Upper lobe of left lung (tissue), 6 donors: ENCODE measurements around the gene SKOR1. TPM values are rescaled to one million over a fixed set of nuclear protein-coding genes. Genes with fewer than 3 reads are reported as not detected.

ENCODE experiments used
- ATAC-seq, 2 donors: fragments of 200-7000 bp; cut with Tn5 transposase; one replicate each; pipeline ENCODE4 v1.9.1; 2022; ENCODE audit warnings: mild to moderate bottlenecking in 2 of 2, moderate library complexity in 2 of 2; ENCODE audit not compliant: low FRiP score in 2 of 2
- DNase-seq, 2 donors: peaks; one replicate each; pipeline ENCODE4 v3.0.0-alpha.2; 2019 to 2020
- H3K27ac ChIP-seq, 4 donors: fragments of 200-600 bp; sonication (generic); one replicate each; pipeline ENCODE4 v1.5.1; 2016 to 2019
- H3K27me3 ChIP-seq, 4 donors: fragments of 200-600 bp; sonication (generic); one replicate each; pipeline ENCODE4 v1.5.1; 2017 to 2019
- H3K36me3 ChIP-seq, 4 donors: fragments of 200-600 bp; sonication (generic); one replicate each; pipeline ENCODE4 v1.5.1; 2016 to 2019
- H3K4me1 ChIP-seq, 4 donors: fragments of 200-600 bp; sonication (generic); one replicate each; pipeline ENCODE4 v1.5.1; 2018 to 2019
- H3K4me3 ChIP-seq, 4 donors: fragments of 200-600 bp; sonication (generic); one replicate each; pipeline ENCODE4 v1.5.1; 2017 to 2019; ENCODE audit warnings: mild to moderate bottlenecking in 2 of 4, moderate library complexity in 1 of 4
- H3K9me3 ChIP-seq, 4 donors: fragments of 200-600 bp; sonication (generic); one replicate each; pipeline ENCODE4 v1.5.1; 2018 to 2019
- EP300 ChIP-seq, 4 donors: sonication (generic); formaldehyde crosslinking; IDR thresholded peaks; one replicate each; pipeline ENCODE4 v1.5.1; 2017; ENCODE audit warnings: antibody characterized with exemption in 4 of 4, control low read depth in 2 of 4
- POLR2A ChIP-seq, 4 donors: fragments of 450-650 bp; IDR thresholded peaks; one replicate each; pipeline ENCODE4 v1.5.1; 2016 to 2017; ENCODE audit warnings: antibody characterized with exemption in 4 of 4, mild to moderate bottlenecking in 2 of 4
- POLR2AphosphoS5 ChIP-seq, 2 donors: sonication (generic); formaldehyde crosslinking; IDR thresholded peaks; one replicate each; pipeline ENCODE4 v1.5.1; 2017; ENCODE audit warnings: antibody characterized with exemption in 2 of 2
- WGBS, 2 donors: methylation state at CpG; one replicate each; pipeline ENCODE4 v1.1.5; 2017 to 2018; 5-methylcytosine and 5-hydroxymethylcytosine counted together
- total RNA-seq, 6 donors: library from RNA; depleted of rRNA in 4 of 6; stranded (reverse); fragments of >200 nt in 4 of 6; gene quantifications; one replicate each; pipeline versions ENCODE4 v1.1.0 to v1.2.1, GENCODE V29; 2016 to 2021
- TF ChIP-seq, protein P1 (sequence below), 6 experiments: fragments of 450-650 bp in 4 of 6; fragments of 200-600 bp in 2 of 6; sonication (generic) in 2 of 6; IDR thresholded peaks; one replicate each; pipeline ENCODE4 v1.5.1; 2016 to 2019; ENCODE audit warnings: antibody characterized with exemption in 6 of 6
- donor health status: DM: no; HTN: no; CAD: no; lungs with moderate emphysema.
- donor health status: DM: no; HTN: yes; CAD: no; lungs with severe emphysema.

SKOR1 gene
- total RNA-seq, 6 donors from 2014 or later: 0.44 to 4.2 (median 0.63) TPM

DNA sequence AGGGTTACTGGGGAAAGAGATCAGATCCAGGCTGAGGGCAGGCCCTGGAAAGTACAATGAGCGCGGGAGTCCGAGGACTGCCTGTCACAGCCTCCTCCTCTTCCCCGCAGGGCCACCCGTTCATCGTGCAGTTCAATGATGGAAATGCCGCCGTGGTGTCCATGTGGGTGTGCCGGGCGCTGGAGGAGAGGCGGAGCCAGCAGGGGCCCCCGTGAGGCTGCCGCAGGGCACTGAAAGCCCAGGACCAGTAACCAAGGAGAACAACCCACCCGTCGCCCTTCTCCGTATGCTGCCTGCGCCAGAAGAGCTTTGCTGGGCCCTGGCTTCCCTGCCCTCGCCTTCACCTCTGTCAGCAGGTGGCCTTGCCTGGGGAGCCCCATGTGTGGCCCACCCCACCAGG, 18.8 kb upstream of the SKOR1 start:
- 95 to 98% methylated on average over 18 of the region's 18 CpGs for WGBS, 2 donors
- peaks cover 0 to 16% (median 6%) of the 10 kb centered on the region in 4 donors for H3K36me3 ChIP-seq

DNA sequence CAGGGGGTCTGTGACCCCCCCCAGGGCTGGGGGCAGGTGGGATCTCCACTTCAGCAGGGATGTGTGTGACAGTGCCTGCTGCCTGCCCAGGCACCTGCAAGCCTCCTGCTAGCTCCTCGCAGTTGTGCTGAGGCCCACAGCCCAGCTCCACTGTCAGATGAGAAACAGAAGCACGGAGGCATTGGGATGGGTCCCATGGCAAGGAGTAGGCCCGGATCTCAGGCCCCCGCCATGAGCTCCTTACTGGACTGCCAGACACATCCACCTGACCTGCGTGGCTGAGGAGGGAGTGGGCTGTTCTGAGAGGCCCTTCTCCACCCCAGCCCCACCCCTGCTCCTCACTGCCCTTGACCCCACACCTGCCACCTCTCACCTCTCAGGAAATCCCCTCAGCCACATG, 18.2 kb upstream of the SKOR1 start:
- no peak overlapping the region for H3K4me3 ChIP-seq
- peaks cover 0 to 16% (median 6%) of the 10 kb centered on the region in 4 donors for H3K36me3 ChIP-seq
- H3K9me3 ChIP-seq: no peaks in the 10 kb centered on the region
- H3K27me3 ChIP-seq: no peaks in the 10 kb centered on the region
- no peak overlapping the region for H3K27ac ChIP-seq
- peak in 1 of 2 donors; percentile 20 for DNase-seq
- TF ChIP-seq POLR2A (IDR thresholded peaks at IDR 0.05): no peak
- TF ChIP-seq, protein P1, sequence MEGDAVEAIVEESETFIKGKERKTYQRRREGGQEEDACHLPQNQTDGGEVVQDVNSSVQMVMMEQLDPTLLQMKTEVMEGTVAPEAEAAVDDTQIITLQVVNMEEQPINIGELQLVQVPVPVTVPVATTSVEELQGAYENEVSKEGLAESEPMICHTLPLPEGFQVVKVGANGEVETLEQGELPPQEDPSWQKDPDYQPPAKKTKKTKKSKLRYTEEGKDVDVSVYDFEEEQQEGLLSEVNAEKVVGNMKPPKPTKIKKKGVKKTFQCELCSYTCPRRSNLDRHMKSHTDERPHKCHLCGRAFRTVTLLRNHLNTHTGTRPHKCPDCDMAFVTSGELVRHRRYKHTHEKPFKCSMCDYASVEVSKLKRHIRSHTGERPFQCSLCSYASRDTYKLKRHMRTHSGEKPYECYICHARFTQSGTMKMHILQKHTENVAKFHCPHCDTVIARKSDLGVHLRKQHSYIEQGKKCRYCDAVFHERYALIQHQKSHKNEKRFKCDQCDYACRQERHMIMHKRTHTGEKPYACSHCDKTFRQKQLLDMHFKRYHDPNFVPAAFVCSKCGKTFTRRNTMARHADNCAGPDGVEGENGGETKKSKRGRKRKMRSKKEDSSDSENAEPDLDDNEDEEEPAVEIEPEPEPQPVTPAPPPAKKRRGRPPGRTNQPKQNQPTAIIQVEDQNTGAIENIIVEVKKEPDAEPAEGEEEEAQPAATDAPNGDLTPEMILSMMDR (IDR thresholded peaks at IDR 0.05): no peak
- no peak for TF ChIP-seq EP300 (IDR thresholded peaks at IDR 0.05)
- TF ChIP-seq POLR2AphosphoS5 (IDR thresholded peaks at IDR 0.05): no peak
- H3K4me1 ChIP-seq: no peaks in the 10 kb centered on the region
- ATAC-seq: no peak
- WGBS, 2 donors: 96% methylated on average over 5 of the region's 5 CpGs; no CpG with 5 or more reads in 1 of the 2 donors

More for the DNA sequence above, 18.8 kb upstream of the SKOR1 start:
- peak in 1 of 2 donors; percentile 67 for DNase-seq
- ATAC-seq: no peak
- H3K27me3 ChIP-seq: no peaks in the 10 kb centered on the region
- H3K4me1 ChIP-seq: no peaks in the 10 kb centered on the region
- TF ChIP-seq, protein P1 (IDR thresholded peaks at IDR 0.05): no peak
- TF ChIP-seq POLR2A (IDR thresholded peaks at IDR 0.05): no peak
- no peak for TF ChIP-seq POLR2AphosphoS5 (IDR thresholded peaks at IDR 0.05)
- no peak for TF ChIP-seq EP300 (IDR thresholded peaks at IDR 0.05)
- H3K4me3 ChIP-seq: no peak overlapping the region
- no peaks in the 10 kb centered on the region for H3K9me3 ChIP-seq
- no peak overlapping the region for H3K27ac ChIP-seq

DNA sequence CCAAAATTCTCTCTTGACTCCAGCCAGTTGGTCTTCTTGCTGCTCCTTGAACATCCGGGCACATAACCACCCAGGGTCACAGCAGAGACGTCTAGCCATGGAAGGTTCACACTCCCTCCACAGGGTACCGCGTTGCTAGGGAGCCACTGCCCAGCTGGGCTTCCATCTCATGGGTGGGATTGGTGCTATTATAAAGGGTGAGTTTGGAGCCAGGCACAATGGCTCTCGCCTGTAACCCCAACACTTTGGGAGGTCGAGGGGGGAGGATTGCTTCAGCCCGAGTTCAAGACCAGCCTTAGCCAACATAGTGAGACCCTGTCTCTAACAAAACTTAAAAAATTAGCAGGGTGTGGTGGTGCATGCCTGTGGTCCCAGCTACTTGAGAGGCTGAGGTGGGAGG, 17.5 kb upstream of the SKOR1 start:
- H3K4me1 ChIP-seq: no peaks in the 10 kb centered on the region
- TF ChIP-seq, protein P1 (IDR thresholded peaks at IDR 0.05): no peak
- TF ChIP-seq EP300 (IDR thresholded peaks at IDR 0.05) (no peak), POLR2AphosphoS5 (IDR thresholded peaks at IDR 0.05) (no peak), POLR2A (IDR thresholded peaks at IDR 0.05) (no peak)
- WGBS, 2 donors: 93% methylated on average over 7 of the region's 7 CpGs
- peaks cover 0 to 16% (median 6%) of the 10 kb centered on the region in 4 donors for H3K36me3 ChIP-seq
- ATAC-seq (no peak), DNase-seq (no peak)
- no peaks in the 10 kb centered on the region for H3K9me3 ChIP-seq
- H3K4me3 ChIP-seq: no peak overlapping the region
- H3K27ac ChIP-seq: no peak overlapping the region
- no peaks in the 10 kb centered on the region for H3K27me3 ChIP-seq

DNA sequence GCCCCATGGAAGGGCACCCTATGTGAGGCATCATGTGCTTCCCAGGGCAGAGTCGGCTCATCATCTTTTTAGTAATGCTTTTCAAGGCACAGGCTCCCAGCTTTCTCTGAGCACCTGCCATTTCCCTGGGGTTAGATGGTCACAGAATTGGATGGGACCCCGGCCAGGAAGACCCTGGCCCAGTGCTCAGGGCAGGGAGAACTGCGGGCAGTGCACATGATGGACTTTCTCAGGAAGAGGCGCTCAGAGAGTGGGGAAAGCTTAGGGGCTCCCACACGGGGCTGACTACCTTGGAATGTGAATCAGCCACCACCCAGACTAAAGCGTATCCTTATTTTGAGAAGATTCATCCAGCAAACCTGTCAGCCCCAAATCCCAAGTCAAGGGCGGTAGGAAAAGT, 16.5 kb upstream of the SKOR1 start:
- whole genome bisulfite sequencing, 2 donors: 93 to 95% methylated on average over 7 of the region's 7 CpGs
- ATAC-seq: no peak
- TF ChIP-seq POLR2AphosphoS5 (IDR thresholded peaks at IDR 0.05): no peak
- no peak for TF ChIP-seq POLR2A (IDR thresholded peaks at IDR 0.05)
- TF ChIP-seq, protein P1 (IDR thresholded peaks at IDR 0.05): no peak
- no peak for TF ChIP-seq EP300 (IDR thresholded peaks at IDR 0.05)

DNA sequence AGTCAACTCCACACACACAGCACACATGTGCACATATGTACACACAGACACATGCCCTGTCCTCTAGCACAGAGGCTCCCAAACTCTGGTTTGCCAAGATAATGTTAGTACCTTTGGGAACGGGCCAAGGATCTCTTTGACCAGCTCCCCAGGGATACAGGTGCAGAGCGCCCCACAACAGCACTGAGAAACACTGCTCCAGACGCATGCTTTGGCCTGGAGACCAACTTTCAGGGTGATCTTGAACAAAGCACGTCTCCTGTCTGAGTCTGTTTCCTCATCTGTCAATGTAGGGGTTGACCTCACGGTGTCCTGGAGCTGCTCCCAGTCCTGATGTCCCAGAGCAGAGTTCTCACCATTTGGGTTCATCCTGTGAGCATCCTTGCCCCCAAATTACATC, 15.9 kb upstream of the SKOR1 start:
- 83 to 89% methylated on average over 1 to 5 of the region's 5 CpGs for WGBS, 2 donors

More for the DNA sequence above, 16.5 kb upstream of the SKOR1 start:
- no peak overlapping the region for H3K27ac ChIP-seq
- DNase-seq: no peak
- H3K4me1 ChIP-seq: no peaks in the 10 kb centered on the region
- no peak overlapping the region for H3K4me3 ChIP-seq
- H3K9me3 ChIP-seq: no peaks in the 10 kb centered on the region
- H3K36me3 ChIP-seq: peaks cover 0 to 16% (median 6%) of the 10 kb centered on the region in 4 donors
- no peaks in the 10 kb centered on the region for H3K27me3 ChIP-seq

More for the DNA sequence above, 15.9 kb upstream of the SKOR1 start:
- TF ChIP-seq POLR2AphosphoS5 (IDR thresholded peaks at IDR 0.05) (no peak), EP300 (IDR thresholded peaks at IDR 0.05) (no peak), POLR2A (IDR thresholded peaks at IDR 0.05) (no peak)
- TF ChIP-seq, protein P1 (IDR thresholded peaks at IDR 0.05): no peak
- ATAC-seq (no peak), DNase-seq (no peak)
- Histone ChIP-seq H3K36me3 (peaks cover 0 to 12% (median 6%) of the 10 kb centered on the region in 4 donors), H3K27ac (no peak overlapping the region), H3K9me3 (no peaks in the 10 kb centered on the region), H3K4me3 (no peak overlapping the region), H3K27me3 (no peaks in the 10 kb centered on the region), H3K4me1 (no peaks in the 10 kb centered on the region)
